ENCODE measurements around the gene BSND.

The BSND gene

DNA sequence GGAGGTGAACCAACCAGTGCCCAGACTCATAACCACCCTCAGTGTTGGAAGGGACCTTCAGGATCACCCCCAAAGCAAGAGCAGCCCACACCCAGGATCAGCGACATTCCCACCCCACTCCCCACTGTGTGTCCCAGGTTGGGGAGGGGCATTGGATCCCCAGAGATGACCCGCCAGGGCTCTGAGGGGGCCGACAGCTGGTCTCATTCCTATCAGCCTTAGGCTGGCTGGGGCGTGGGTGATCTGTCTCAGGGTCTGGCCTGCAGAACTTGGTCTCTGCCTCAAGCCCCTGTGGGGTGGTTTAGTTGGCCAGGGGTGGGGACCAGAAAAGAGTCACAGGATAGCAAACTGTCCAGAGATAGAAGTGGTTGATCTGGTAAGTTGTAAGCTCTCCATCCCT lies 7.8 kb upstream of the BSND start:
- DNase-seq (ENCODE audit: insufficient read length, low spot score): no peak
- FAIRE-seq: no peak

DNA sequence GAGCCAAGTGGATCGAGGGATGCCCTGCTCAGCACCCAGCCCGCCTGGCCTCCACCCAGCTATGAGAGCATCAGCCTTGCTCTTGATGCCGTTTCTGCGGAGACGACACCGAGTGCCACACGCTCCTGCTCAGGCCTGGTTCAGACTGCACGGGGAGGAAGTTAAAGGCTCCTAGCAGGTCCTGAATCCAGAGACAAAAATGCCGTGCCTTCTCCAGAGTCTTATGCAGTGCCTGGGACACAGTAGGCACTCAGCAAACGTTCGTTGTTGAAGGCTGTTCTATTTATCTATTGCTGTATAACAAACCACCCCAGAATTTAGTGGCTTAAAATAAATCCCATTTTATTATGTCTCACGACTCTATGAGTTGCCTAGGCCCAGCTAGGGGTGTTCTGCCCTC lies 6.8 kb upstream of the BSND start:
- FAIRE-seq: no peak

DNA sequence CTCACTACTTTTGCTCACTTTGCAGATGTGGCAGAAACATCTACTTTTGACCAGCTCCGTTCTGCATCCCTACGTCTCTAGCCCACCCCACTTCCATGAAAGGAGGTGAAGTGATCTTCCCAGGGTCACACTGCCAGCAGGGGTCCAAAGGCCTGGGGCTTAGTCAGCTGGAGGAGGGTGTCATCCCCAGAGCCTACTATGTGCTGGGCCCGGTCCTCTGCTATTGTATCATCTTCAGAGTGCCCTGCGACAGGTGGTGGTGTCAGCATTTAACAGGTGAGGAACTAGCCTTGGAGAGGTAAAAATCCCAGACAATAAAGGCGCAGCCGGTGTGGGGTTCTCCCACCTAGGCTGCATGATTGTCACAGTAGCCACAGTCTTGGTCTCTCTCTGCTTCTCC lies 5.6 kb upstream of the BSND start:
- DNase-seq (ENCODE audit: insufficient read length, low spot score): no peak
- no peak for FAIRE-seq

More for the DNA sequence above, 6.8 kb upstream of the BSND start:
- DNase-seq (ENCODE audit: insufficient read length, low spot score): no peak

DNA sequence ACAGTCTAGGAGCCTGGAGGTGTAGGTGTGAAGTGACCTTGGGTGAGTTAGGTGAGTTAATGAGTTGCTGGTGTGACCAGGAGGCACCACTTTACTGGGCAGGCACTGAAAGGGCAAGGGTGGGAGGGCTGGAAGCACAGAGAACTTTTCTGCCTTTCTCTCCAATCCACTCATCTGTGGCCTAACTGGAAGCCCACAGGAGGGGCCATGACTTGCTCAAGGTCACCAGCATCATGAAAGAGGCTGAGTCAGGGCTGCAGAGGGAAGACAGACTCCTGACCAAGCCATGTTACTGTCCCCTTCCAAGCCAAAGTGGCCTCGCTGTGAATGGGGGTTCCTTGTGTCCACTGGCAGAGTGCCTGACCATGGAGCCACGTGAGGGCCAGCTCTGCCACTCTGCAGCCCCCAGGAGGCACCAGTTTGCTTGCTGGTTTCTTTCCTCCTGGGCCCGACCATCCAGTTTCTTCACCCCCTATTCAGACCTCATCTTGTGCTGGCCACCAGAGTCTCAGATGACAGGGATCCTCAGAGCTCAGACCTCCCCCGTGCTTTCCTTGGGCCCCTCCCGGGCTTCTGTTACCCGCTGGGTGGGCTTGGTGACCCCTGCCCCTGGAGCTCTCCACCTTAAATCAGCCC lies 4.3 kb upstream of the BSND start:
- DNase-seq (ENCODE audit: insufficient read length, low spot score) (no peak), FAIRE-seq (no peak)

DNA sequence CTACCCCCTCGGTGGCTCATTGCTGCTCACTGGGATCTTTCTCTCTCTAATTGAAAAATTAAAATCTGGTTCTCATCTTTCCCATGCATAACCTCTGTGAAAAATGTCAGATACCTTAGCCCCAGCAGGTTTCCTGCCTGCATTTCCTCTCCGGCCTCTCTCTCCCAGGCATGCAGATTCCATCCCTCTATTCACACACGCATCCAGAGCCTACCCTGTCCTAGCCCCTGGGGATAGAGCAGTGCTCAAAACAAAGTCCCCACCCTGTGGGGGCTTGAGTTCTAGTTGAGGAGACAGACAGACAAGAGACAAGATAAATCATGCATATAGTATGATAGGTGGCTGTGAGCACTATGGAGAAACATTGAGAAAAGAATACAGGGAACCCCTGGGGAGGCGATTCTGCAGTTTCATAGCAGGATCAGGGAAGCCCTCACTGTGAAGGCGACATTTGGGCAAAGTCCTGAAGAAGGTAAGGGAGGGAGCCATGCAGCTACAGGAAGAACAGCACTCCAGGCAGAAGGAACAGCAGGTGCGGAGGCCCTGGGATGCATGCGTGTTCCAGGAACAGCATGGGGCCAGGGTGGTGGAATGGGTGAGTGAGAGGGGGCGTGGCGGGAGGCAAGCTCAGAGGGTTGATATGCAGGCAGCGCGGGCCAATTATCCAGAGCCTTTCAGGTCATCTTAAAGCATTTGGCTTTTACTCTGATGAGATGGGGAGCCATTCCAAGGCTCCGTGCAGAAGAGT lies 3.5 kb upstream of the BSND start:
- DNase-seq (ENCODE audit: insufficient read length, low spot score) (no peak), FAIRE-seq (no peak)

DNA sequence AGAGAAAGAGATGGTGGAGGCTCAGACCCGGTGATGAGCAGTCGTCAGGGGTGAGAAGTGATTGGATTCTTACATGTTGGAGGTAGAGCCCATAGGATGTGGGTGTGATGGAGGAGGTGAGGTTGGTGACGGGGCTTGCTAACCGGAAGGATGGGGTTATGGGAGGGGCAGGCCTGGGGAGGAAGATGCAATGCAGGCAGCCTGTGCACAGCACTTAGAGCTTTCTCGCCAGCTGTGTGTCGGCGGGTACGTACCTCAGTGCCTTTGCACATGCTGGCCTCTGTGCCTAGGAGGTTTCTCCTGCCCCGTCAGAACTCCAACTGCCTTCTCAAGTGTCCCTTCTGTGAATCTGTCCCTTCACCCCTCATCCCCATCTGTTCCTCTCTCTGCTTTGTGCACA lies 2.9 kb upstream of the BSND start:
- DNase-seq (ENCODE audit: insufficient read length, low spot score) (no peak), FAIRE-seq (no peak)

DNA sequence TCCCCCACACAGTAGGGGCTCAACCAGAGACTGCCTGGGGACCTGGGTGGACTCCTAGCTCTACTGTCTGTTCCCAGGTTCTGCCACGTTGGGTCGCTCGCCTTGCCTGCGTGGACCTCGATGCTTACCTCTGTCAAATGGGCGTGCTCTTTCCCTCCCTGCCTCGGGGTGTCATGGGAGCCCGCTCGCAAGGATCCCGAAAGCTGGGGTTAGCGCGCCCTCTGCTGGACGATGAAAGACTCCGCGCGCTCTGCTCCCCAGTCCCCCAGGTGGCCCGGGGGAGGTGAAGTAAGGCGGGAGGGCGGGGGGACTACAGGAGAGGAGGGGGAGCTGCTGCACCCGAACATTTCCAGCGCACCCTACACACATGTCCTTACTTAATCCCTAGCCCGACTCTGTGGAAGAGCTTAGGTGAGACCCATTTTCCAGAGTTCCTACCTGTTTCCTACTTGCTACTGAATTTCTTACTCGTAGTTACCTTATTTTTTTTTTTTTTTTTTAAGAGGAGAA lies 2.3 kb upstream of the BSND start:
- FAIRE-seq (no peak), DNase-seq (ENCODE audit: insufficient read length, low spot score) (peak; percentile 83)

DNA sequence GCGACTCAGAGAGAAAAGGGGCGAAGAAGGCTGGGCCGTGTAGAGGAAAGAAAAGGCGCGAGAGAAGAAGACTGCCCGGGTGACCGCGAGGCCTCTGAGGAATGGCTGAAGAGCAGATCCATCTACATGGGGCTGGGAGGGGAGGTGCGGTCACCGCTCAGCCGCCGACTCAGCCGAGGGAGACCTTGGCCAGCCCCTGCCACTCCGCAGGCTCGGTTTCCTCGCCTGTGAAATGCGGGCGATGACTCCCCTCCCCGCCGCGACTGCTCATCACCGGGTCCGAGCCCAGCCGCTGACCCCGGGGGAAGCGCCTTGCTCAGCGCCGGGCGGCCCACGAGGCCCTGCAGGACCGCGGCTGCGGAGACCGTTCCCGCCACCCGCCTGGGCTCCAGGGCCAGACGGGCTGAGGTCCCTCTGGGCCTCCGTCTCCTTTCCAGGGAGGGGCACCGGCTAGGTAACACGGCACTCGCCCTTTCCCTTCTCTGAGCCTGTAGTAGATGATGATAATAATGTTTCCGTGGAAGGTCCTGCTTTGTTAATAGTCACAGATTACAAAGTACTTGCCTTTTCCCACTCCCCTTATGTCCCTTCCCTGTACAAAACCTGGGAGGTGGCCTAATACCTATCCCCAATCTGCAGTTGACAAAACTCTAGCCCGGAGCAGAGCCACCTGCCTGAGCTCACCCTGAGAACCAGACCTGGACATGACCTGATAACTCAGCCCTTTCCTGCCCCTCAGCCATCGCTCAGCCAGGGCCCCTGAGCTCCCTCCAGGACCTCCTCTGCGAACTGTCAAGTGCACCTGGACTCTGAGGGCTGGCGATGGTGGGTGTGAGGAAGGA lies 1.6 kb upstream of the BSND start:
- DNase-seq (ENCODE audit: insufficient read length, low spot score): no peak
- no peak for FAIRE-seq

DNA sequence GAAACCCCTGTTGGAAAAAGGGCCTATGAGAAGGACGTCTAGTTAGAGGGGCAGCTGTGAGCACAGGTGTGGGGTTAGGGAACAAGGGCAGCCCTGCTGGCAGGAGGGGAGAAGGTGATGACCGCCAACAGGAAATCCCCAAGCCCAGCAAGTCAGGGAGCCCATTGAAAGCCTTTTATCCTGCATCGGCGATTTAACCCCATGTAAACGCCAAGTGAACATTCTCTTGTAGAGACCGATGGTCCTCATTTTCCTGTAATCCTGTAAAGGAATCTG lies 1.1 kb upstream of the BSND start:
- DNase-seq (ENCODE audit: insufficient read length, low spot score) (no peak), FAIRE-seq (no peak)

DNA sequence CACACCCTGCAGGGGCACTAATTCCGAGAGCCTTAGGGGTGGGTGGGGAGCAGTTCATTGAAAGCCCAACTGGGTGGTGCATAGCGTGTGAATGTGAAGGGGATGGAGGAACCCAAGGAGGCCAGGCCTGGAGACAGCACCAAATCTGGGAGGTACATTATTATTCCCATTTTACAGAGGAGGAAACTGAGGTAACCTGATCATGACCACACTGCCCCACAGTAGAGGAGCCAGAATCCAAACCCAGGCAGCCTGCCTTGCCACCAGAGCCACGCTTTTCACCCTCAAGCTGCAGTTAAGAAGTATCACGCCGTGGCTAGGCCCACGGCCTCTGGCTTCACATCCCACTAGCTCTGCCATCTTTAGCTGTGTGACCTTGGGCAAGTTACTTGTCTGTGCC lies 633 bp upstream of the BSND start:
- DNase-seq (ENCODE audit: insufficient read length, low spot score): no peak
- FAIRE-seq: no peak

DNA sequence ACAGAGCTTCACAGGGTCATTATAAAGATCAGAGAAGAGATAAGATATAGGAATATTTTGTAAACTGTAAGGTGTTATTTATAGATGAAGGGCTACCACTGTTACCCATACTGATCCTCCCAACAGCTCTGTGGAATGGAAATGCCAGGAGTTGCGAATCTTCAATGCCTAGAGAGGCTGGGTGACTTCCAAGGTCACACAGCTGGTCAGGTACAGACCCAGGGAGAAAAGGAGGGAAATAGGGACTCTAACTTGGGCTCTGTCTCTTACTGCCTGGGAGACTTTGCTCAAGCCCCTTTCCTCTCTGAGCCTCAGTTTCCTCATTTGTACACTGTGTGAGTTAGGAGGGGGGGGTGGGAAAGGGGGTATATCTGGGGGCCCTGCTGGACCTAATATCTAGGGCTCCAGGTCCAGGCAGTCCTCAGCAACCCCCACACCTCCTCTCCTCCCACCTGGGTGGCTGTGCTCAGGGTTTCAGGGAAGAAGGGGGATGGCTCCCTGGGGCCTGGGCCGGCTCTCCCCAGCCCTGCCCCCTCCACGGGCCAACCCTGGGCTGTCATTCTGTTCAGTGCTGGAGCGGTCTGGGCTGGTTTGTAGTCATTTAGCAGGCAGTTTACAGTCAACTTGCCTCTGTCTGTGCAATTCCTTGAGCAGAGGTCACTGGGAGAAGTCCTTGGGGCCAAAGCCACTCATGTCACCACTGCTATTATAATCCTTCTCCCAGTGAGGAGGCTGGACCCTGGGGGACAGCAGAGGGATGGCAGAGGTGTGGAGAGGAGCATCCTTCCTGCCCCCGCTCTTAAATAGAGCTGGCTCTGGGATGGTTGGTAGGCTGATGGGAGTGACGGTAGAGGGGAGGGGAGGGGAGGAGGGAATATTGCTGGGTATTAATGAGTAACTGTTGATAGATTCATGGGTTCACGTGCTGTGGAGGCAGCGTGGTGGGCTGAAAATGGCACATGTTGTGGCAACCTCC lies 1.7 kb downstream of the BSND start:
- no peak for FAIRE-seq

DNA sequence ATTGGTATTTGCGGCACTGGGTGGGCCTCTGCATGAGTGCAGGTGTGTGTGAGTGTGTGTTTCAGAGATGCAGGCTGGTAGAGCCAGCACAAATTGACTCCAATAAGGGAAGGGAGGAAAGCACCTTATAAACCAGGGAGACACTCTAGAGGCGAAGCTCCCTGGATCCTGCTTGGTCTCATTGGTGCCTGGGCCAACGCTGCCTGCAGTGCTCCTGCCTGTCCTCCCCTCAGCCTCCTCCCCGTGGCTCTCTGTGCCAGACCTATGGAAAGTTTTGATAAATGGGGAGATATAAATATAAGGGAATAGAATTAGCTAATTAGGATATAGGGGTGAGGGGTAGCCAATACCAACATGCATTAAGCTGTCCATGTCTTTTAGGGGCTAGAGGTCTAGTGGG lies 2.6 kb downstream of the BSND start:
- FAIRE-seq: no peak
- DNase-seq (ENCODE audit: insufficient read length, low spot score): no peak

More for the DNA sequence above, 1.7 kb downstream of the BSND start:
- DNase-seq (ENCODE audit: insufficient read length, low spot score): no peak

DNA sequence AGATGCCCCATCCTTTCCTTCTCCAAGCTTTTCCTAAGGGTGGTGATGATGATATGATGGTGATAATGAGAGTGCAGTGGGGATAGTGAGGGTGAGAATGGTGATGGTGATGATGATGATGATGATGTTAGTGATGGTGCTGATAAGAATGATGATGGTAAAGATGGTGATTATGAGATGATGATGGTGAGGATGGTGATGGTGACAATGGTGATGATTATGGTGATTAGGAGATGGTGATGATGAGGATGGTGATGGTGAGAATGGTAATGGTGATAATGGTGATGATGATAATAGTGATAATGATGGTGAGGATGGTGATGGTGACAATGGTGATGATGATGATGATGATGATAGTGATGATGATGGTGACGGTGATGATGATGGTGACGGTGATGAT lies 4.0 kb downstream of the BSND start:
- peak; percentile 98 for FAIRE-seq
- DNase-seq (ENCODE audit: insufficient read length, low spot score): no peak

DNA sequence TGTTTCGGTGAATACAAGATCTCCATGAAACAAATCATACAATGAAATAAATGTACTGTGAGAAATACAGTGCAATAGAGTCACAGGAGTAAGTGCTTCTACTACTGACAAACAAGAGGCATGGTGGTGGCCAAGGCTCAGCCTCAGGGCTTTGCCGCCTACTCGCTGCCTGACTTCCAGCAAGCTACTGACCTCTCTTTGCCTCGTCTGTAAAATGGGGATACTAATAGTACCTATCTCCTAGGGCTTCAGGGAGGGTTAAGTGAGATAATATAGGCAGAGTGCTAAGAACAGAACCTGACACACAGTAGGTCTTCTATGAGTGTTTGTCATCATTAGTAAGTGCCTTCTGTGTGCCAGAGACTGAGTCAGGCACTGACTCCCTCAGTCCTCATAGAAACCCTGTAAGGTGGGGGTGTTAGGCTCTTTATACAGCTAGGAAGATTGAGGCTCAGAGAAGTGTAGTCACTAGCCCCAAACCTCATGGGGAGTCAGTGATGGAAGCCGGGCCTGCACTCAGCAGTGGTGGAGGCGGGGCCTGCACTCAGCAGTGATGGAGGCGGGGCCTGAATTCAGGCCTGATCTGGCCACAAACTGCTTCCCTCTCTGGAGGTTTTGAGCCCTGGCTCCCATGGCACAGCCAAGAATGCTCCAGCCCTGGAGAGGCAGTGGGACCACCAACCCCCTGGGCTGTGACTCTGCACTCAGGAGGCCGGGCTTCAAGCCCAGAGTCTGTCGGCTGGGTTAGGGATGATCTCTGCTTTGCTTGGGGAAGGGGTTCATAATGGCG lies 6.8 kb downstream of the BSND start:
- no peak for DNase-seq (ENCODE audit: insufficient read length, low spot score)
- no peak for FAIRE-seq

DNA sequence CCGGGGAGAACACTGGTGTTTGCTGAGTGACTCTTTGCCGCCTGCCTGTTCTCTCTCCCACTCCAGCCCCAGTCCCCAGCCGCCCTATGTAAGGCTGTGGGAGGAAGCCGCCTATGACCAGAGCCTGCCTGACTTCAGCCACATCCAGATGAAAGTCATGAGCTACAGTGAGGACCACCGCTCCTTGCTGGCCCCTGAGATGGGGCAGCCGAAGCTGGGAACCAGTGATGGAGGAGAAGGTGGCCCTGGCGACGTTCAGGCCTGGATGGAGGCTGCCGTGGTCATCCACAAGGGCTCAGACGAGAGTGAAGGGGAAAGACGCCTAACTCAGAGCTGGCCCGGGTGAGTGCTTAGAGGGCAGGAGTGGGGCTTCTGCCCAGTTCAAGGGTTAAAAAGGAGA lies 8.2 kb downstream of the BSND start:
- FAIRE-seq: no peak
- DNase-seq (ENCODE audit: insufficient read length, low spot score): no peak

DNA sequence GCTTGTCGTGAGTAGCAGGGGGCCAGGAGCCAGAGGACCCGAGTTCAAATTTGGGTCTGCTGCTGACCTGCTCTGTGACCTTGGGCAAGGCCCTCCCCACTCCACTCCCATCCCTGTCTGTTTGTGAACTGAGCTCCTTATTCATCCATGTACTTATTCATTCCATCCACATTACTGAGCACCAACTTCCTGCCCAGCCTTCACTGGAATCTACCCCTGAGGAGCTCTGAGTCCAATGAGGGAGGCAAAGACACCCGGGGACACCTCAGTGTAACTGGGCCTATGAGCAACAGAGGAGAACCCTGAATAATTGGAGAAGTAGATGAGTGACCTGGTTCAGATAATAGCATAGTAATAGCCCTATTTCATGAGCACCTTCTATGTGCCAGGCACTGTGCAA lies 8.9 kb downstream of the BSND start:
- FAIRE-seq (no peak), DNase-seq (ENCODE audit: insufficient read length, low spot score) (peak; percentile 33)

DNA sequence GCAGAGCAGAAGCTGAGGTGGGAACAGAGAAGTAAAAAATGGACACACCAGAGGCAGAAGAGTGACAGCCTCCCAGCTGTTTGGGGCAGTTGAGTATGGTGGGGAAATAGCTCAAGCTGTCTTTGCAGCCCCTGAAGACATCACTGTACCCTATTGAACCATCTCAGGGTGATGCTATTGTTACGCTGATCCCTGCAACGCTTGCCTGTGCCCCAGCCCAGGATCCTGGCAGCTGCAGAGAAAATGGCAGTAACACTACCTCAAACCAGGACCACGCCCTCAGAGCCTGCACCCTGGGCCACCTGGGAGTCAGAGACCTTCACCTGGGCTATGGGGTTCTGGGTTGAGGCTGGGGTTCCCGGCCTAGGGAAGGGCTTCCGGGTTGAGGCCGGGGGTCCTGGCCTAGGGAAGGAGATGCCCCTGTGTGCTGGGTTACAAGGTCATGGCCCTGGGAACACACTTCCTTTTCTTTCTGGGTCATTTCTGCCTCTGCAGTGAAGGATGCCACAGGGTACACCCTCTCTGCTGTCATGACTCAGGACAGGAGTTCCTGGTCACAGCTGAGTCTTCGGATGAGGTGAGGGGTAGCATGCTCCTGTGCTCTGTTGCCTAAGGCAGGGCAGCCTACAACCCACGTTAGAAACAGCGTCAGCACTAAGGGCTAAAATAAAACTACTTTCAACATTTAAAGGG lies 11.6 kb downstream of the BSND start:
- FAIRE-seq (no peak), DNase-seq (ENCODE audit: insufficient read length, low spot score) (no peak)

DNA sequence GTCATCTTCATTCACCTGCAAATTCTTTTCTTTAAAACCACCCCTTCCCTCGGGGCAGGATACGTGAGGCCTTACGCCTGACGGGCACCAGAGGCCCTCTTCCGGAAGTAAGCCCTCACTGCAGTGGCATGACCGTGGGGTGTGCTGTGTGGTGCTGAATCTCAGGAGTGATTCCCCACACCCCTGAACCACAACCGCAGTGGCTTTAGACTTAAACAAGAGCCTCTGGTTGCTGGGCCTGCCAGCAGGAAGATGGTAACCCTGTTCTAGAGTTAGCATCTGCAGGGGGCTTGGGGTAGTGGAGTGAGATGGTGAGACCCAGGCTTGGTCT lies 12.1 kb downstream of the BSND start:
- no peak for DNase-seq (ENCODE audit: insufficient read length, low spot score)
- no peak for FAIRE-seq

DNA sequence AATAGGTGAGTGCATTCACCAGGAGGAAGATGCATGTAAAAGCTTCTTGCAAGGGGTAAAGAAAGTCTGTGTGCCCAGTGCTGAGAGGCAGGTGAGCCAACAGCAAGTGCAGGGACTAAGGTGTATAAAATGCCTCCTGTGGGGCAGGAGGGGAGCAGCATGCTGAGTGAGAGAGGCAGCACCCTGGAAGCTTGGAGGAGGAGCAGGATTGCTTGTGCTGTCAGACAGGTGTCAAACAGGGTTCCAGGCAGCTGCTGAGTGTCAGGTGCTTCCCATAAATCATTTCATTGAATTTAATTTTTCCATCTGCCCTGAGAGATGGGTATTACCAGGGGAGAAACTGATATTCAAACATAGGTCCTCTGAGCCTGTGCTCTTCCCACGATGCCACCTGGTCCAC lies 13.9 kb downstream of the BSND start:
- FAIRE-seq: no peak
- no peak for DNase-seq (ENCODE audit: insufficient read length, low spot score)

All from HTR-8/SVneo (cell line).